Measurements from ENCODE around the gene PDE11A. TPM values are rescaled to one million over a fixed set of nuclear protein-coding genes. Genes with fewer than 3 reads are reported as not detected.

The PDE11A gene
- total RNA-seq, 1 experiment from 2014 or later, result not detected

DNA sequence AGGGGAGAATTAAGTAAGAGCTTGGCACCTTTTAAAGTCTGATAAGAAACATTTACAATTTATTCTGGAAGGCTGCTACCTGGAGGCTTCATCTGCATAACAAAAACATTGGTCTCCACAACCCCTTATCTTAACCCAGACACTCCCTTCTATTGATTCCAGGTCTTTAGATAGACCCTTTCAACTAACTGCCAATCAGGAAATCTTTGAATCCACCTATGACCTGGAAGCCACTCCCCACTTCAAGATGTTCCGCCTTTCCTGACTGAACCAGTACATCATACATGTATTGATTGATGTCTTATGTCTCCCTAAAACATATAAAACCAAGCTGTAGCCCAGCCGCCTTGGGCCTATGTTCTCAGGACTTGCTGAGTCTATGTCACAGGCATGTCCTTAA, 390.6 kb downstream of the PDE11A start:
- H3K4me1 Mint-ChIP-seq (ENCODE audit: insufficient read depth, unreplicated experiment), result no peaks in the 10 kb centered on the region
- ChIA-PET POLR2A (interaction anchor here (1.0 kb wide), 1 partner anchor 85 kb away, joined by 3 read pairs; no protein-coding TSS in a partner anchor), CTCF (no interaction called here)
- no peaks in the 10 kb centered on the region for H3K36me3 Mint-ChIP-seq (ENCODE audit: insufficient read depth, unreplicated experiment)
- intact Hi-C loops (cut with micrococcal nuclease), result no loop called here
- H3K27me3 Mint-ChIP-seq (ENCODE audit: insufficient read depth, unreplicated experiment), result no peaks in the 10 kb centered on the region
- TF ChIP-seq, protein P1, sequence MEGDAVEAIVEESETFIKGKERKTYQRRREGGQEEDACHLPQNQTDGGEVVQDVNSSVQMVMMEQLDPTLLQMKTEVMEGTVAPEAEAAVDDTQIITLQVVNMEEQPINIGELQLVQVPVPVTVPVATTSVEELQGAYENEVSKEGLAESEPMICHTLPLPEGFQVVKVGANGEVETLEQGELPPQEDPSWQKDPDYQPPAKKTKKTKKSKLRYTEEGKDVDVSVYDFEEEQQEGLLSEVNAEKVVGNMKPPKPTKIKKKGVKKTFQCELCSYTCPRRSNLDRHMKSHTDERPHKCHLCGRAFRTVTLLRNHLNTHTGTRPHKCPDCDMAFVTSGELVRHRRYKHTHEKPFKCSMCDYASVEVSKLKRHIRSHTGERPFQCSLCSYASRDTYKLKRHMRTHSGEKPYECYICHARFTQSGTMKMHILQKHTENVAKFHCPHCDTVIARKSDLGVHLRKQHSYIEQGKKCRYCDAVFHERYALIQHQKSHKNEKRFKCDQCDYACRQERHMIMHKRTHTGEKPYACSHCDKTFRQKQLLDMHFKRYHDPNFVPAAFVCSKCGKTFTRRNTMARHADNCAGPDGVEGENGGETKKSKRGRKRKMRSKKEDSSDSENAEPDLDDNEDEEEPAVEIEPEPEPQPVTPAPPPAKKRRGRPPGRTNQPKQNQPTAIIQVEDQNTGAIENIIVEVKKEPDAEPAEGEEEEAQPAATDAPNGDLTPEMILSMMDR (IDR thresholded peaks at IDR 0.05; ENCODE audit: unreplicated experiment), result no peak
- H3K4me3 Mint-ChIP-seq (ENCODE audit: unreplicated experiment), result no peak overlapping the region
- no peak for DNase-seq (ENCODE audit: unreplicated experiment)
- no peak overlapping the region for H3K27ac Mint-ChIP-seq (ENCODE audit: low read depth, unreplicated experiment)
- BruUV-seq (replicated peaks), result no TSS peak
- no peaks in the 10 kb centered on the region for H3K9me3 Mint-ChIP-seq (ENCODE audit: unreplicated experiment)

DNA sequence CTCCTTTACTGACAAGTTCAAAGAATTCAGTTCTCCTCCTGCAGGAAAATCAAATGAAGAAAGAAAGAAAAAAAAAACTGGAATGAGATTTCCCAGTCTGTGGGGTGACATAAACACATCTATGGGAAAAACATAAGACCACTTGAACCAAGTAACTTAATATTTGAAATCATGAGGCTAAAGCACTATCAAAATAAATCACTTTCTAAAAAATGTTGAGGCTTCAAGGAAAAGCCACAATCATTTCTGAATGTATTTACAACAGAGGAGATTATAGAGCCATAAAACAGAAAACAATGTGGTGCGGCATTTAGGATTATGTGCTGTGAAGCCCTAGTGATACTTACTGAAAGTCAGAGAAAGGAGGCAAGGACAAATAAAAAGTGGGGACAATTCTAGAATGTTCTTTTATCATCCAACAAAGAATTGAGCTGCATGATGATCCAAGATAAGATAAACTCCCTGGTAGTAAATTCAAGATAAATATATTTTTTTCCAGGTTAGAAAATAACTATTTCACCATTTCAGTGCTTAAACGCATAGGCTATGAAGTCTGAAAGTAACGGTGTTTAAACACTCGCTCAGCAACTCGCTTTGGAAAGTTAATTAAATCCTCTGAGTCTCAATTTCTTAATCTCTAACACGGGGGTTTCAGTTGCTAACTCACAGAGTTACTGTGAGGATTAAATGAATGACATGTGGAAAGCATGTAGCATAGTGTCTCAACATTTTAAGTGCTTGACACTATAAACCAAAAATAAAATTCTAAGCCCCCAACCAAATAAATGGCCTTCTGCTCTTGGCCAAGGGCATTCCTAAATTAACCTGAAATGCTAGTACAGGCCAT, 391.5 kb downstream of the PDE11A start:
- H3K27me3 Mint-ChIP-seq (ENCODE audit: insufficient read depth, unreplicated experiment), result no peaks in the 10 kb centered on the region
- no peak overlapping the region for H3K4me3 Mint-ChIP-seq (ENCODE audit: unreplicated experiment)
- no TSS peak for BruUV-seq (replicated peaks)
- no peak for DNase-seq (ENCODE audit: unreplicated experiment)
- TF ChIP-seq, protein P1 (IDR thresholded peaks at IDR 0.05; ENCODE audit: unreplicated experiment), result no peak
- H3K36me3 Mint-ChIP-seq (ENCODE audit: insufficient read depth, unreplicated experiment), result no peaks in the 10 kb centered on the region
- no peaks in the 10 kb centered on the region for H3K4me1 Mint-ChIP-seq (ENCODE audit: insufficient read depth, unreplicated experiment)
- POLR2A ChIA-PET, result no interaction called here
- no peaks in the 10 kb centered on the region for H3K9me3 Mint-ChIP-seq (ENCODE audit: unreplicated experiment)
- H3K27ac Mint-ChIP-seq (ENCODE audit: low read depth, unreplicated experiment), result no peak overlapping the region
- CTCF ChIA-PET, result interaction anchor here (0.7 kb wide), 2 partner anchors 14 to 68 kb away, joined by 3 to 4 read pairs; no protein-coding TSS in a partner anchor
- intact Hi-C loops (cut with micrococcal nuclease), result no loop called here

- H3K36me3 Mint-ChIP-seq (ENCODE audit: insufficient read depth, unreplicated experiment), result no peaks in the 10 kb centered on the region
Measured at GRCh38 chr2:177679611-177680605, 392.7 kb downstream of the PDE11A start.

More at GRCh38 chr2:177679611-177680605, 392.7 kb downstream of the PDE11A start:
- CTCF ChIA-PET, result interaction anchor here (0.7 kb wide), 2 partner anchors 13 to 70 kb away, joined by 3 to 4 read pairs; no protein-coding TSS in a partner anchor
- H3K9me3 Mint-ChIP-seq (ENCODE audit: unreplicated experiment), result no peaks in the 10 kb centered on the region
- intact Hi-C loops (cut with micrococcal nuclease), result no loop called here
- H3K27ac Mint-ChIP-seq (ENCODE audit: low read depth, unreplicated experiment), result no peak overlapping the region
- BruUV-seq (replicated peaks), result no TSS peak
- H3K4me3 Mint-ChIP-seq (ENCODE audit: unreplicated experiment), result no peak overlapping the region
- H3K4me1 Mint-ChIP-seq (ENCODE audit: insufficient read depth, unreplicated experiment), result no peaks in the 10 kb centered on the region
- POLR2A ChIA-PET, result interaction anchor here (1.4 to 1.6 kb wide), 2 partner anchors 10 to 13 kb away, joined by 3 to 5 read pairs; no protein-coding TSS in a partner anchor
- no peak for DNase-seq (ENCODE audit: unreplicated experiment)
- H3K27me3 Mint-ChIP-seq (ENCODE audit: insufficient read depth, unreplicated experiment), result no peaks in the 10 kb centered on the region
- TF ChIP-seq, protein P1 (IDR thresholded peaks at IDR 0.05; ENCODE audit: unreplicated experiment), result no peak

All from MCF 10A (cell line).